ENCODE data around the gene MBTD1. TPM values are rescaled to one million over a fixed set of nuclear protein-coding genes. Genes with fewer than 3 reads are reported as not detected.

Gene MBTD1
- total RNA-seq, 1 donor from 2014 or later = 32.9 TPM

GRCh38 chr17:51289696-51290111, 29.9 kb upstream of the MBTD1 start:
- H3K27ac Mint-ChIP-seq (ENCODE audit: unreplicated experiment) = no peak overlapping the region
- H3K27me3 Mint-ChIP-seq (ENCODE audit: low read depth) = no peaks in the 10 kb centered on the region
- peaks cover 27% of the 10 kb centered on the region for H3K36me3 Mint-ChIP-seq (ENCODE audit: low read depth)
- H3K4me1 Mint-ChIP-seq = no peaks in the 10 kb centered on the region
- DNase-seq (ENCODE audit: low read depth, low spot score) = no peak
- H3K9me3 Mint-ChIP-seq = no peaks in the 10 kb centered on the region
- no peak overlapping the region for H3K4me3 Mint-ChIP-seq
- no peak for TF ChIP-seq CTCF (conservative IDR thresholded peaks at IDR 0.05)

- Mint-ChIP-seq H3K27me3 (ENCODE audit: low read depth) (no peaks in the 10 kb centered on the region), H3K4me1 (no peaks in the 10 kb centered on the region), H3K4me3 (no peak overlapping the region), H3K36me3 (ENCODE audit: low read depth) (peaks cover 14% of the 10 kb centered on the region), H3K27ac (ENCODE audit: unreplicated experiment) (no peak overlapping the region), H3K9me3 (no peaks in the 10 kb centered on the region)
- TF ChIP-seq CTCF (conservative IDR thresholded peaks at IDR 0.05) = no peak
- no peak for DNase-seq (ENCODE audit: low read depth, low spot score)
These were observed 27.6 kb upstream of the MBTD1 start for GRCh38 chr17:51287412-51287811.

GRCh38 chr17:51279183-51279582, 19.3 kb upstream of the MBTD1 start:
- DNase-seq (ENCODE audit: low read depth, low spot score) = no peak
- Mint-ChIP-seq H3K27ac (ENCODE audit: unreplicated experiment) (no peak overlapping the region), H3K9me3 (no peaks in the 10 kb centered on the region), H3K27me3 (ENCODE audit: low read depth) (no peaks in the 10 kb centered on the region), H3K4me1 (no peaks in the 10 kb centered on the region), H3K36me3 (ENCODE audit: low read depth) (peaks cover 15% of the 10 kb centered on the region), H3K4me3 (no peak overlapping the region)
- TF ChIP-seq CTCF (conservative IDR thresholded peaks at IDR 0.05) = no peak

GRCh38 chr17:51275381-51275780, 15.5 kb upstream of the MBTD1 start:
- Mint-ChIP-seq H3K4me1 (no peaks in the 10 kb centered on the region), H3K4me3 (no peak overlapping the region), H3K27me3 (ENCODE audit: low read depth) (no peaks in the 10 kb centered on the region), H3K36me3 (ENCODE audit: low read depth) (peaks cover 15% of the 10 kb centered on the region), H3K27ac (ENCODE audit: unreplicated experiment) (no peak overlapping the region), H3K9me3 (no peaks in the 10 kb centered on the region)
- no peak for TF ChIP-seq CTCF (conservative IDR thresholded peaks at IDR 0.05)
- no peak for DNase-seq (ENCODE audit: low read depth, low spot score)

GRCh38 chr17:51272812-51273211, 13.0 kb upstream of the MBTD1 start:
- no peak overlapping the region for H3K4me3 Mint-ChIP-seq
- no peak overlapping the region for H3K27ac Mint-ChIP-seq (ENCODE audit: unreplicated experiment)
- no peak for DNase-seq (ENCODE audit: low read depth, low spot score)
- peaks cover 11% of the 10 kb centered on the region for H3K36me3 Mint-ChIP-seq (ENCODE audit: low read depth)
- H3K27me3 Mint-ChIP-seq (ENCODE audit: low read depth) = no peaks in the 10 kb centered on the region
- no peak for TF ChIP-seq CTCF (conservative IDR thresholded peaks at IDR 0.05)
- H3K9me3 Mint-ChIP-seq = no peaks in the 10 kb centered on the region
- no peaks in the 10 kb centered on the region for H3K4me1 Mint-ChIP-seq

- H3K4me3 Mint-ChIP-seq = no peak overlapping the region
- no peak for DNase-seq (ENCODE audit: low read depth, low spot score)
- no peaks in the 10 kb centered on the region for H3K4me1 Mint-ChIP-seq
- H3K36me3 Mint-ChIP-seq (ENCODE audit: low read depth) = peaks cover 8% of the 10 kb centered on the region
- no peak for TF ChIP-seq CTCF (conservative IDR thresholded peaks at IDR 0.05)
- no peak overlapping the region for H3K27ac Mint-ChIP-seq (ENCODE audit: unreplicated experiment)
- no peaks in the 10 kb centered on the region for H3K27me3 Mint-ChIP-seq (ENCODE audit: low read depth)
- no peaks in the 10 kb centered on the region for H3K9me3 Mint-ChIP-seq
These were observed 10.8 kb upstream of the MBTD1 start for GRCh38 chr17:51270636-51271035.
